LoVo (cell line): ENCODE data around the gene PSMD1.
"Not testable (repeated sequence)": the region's sequence is repeated elsewhere in the genome, so short reads cannot be mapped to it uniquely, and the experiment has no call there.

Source experiments
- DNase-seq: peaks from one replicate; pipeline ENCODE4 v3.0.0-alpha.2; 2016; ENCODE audit warnings: low spot score

PSMD1 gene

GRCh38 chr2:231187736-231188505 is 131.3 kb downstream of the PSMD1 start:
- no peak for DNase-seq

- no peak for DNase-seq
Measured at GRCh38 chr2:231188506-231189170, 132.0 kb downstream of the PSMD1 start.

DNA sequence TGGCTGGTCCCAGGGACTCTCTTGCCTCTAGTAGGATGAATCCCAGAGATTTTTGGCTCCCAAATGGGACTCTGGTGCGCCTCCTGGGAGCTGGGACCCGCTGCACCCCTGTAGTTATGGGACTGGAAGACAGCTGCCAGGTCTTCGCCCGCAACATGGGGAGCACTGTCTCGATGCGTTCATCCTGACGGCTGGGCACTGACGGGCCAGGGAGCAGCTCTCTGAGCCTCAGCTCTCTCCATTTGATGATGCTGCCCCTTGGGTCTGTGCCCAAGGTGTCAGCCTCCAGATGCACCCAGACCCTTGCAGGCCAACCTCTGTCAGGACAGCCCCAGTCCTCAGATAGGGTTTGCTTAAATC is 132.5 kb downstream of the PSMD1 start:
- DNase-seq: no peak

GRCh38 chr2:231189571-231190495 is 133.2 kb downstream of the PSMD1 start:
- no peak for DNase-seq

- DNase-seq: no peak
Measured at GRCh38 chr2:231190531-231191197, 134.0 kb downstream of the PSMD1 start.

GRCh38 chr2:231191896-231192872 is 135.5 kb downstream of the PSMD1 start:
- no peak for DNase-seq

DNA sequence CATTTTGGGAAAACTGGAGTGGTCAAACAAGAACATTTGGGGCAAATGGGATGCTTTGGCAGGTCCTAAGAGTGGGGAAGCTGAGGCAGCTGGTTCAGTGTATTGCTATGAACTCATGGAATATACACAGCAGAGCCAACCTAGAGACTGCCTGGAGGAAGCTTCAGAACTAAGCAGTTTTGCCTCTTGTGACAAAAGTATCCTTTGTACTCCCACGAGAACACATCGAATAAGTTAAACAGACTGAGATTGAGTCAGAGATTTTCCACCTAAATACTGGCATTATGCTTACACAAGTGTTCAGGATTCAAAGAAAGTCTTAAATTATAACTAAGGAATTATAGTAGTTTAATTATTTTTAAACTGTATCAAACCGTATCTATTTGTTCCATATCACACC is 136.5 kb downstream of the PSMD1 start:
- DNase-seq: no peak

DNA sequence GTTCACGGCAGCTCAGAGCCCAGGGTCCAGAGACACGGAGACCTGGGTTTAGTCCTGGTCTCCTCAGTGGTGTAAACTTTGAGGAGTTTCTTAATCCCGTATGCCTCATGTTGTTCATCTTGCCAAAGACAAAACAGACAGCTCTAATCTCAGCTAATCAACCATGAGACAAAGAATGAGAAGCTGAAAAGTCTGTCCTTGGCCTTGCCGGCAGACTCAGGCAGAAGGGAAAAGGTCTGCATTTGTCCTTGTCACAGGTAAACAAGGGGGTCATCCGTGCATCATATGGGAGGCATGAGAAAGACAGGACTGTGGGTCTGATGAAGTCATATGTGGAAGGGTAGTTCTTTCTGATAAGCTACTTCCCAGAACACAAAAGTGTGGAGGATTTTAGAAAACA is 139.9 kb downstream of the PSMD1 start:
- no peak for DNase-seq

- not testable (repeated sequence) for DNase-seq
Measured at GRCh38 chr2:231197196-231197595, 140.5 kb downstream of the PSMD1 start.

DNA sequence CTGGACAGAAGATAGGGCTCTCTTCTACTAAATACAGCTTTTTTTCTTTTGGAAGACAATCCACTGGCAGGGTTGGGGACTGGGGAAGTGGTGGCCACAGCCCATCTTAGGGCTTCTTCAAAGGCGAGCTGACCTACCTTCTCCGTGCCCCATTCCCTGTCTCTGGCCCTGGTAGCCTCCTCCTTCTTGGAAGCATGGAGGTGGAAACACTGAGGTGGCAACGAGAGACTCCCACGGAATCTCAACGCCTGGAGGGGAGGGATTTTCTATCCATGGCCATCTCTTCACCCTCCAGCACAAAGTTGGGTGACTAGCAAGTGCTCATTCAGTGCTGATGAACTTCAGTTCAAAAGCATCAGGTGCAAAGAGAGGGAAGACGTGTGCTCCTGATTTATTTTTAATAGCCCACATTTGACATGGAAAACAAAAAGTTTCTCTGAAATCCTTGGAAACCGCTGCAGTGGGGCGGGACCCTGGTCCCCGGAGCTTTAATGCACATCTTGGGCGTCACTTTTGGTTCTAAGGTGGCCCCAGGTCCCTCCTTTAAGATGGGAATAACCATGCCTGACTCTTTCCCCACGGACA is 141.1 kb downstream of the PSMD1 start:
- no peak for DNase-seq

GRCh38 chr2:231198291-231199173 is 141.9 kb downstream of the PSMD1 start, which contains the start of gene ARMC9:
Gene ARMC9 (plus strand): TSS chr2:231198631. CDS start chr2:231206239, 7,608 bp downstream.
- peak; percentile 84 for DNase-seq

GRCh38 chr2:231199219-231199618 is 142.6 kb downstream of the PSMD1 start:
- no peak for DNase-seq

DNA sequence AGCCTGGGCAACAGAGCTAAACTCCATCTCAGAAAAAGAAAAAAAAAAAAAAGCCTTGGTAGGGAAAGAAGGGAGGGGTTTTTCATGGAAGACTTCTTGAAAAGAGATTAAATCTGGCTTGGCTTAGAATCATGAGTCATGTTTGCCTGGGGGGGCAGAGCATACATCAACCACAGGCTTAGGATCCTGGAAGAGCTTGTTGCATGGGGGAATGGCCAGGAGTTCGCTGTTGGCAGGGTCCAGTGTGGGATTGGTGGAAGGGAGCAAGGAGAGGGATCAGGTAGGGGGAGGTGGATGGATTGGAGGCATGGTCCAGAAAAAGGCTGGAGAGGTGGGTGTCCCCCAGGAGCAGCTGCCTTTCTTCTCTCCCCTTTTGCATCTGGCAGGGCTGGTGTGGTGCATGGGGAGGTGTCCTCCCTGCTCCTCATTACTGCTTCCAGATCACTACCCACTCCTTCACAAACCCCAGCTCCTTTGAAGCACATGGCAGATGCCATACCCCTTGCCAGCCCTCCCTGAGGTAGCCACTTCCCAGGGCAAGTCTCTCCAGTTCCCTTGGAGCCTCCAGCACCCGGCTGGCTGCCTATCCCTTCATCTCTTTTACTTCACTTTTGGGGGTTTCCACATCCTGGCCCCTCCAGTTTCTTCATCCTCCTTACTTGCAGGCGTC is 144.3 kb downstream of the PSMD1 start:
- no peak for DNase-seq

DNA sequence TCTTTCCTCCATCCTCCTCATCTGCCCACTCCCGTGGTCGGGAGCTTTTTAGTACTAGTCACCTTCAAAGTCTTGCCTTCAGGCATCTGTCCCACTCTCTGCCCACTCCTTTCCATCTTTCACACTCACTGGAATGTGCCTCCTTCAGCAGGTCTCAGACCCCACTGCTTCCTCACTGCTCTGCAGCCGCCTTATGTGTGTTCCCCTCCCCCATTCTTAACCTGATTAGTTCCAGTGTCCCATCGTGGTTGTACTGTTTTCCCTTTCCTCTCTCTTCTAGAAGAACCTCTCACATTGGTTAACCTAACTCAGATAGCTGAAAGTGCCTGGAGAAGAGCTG is 144.8 kb downstream of the PSMD1 start:
- DNase-seq: no peak

DNA sequence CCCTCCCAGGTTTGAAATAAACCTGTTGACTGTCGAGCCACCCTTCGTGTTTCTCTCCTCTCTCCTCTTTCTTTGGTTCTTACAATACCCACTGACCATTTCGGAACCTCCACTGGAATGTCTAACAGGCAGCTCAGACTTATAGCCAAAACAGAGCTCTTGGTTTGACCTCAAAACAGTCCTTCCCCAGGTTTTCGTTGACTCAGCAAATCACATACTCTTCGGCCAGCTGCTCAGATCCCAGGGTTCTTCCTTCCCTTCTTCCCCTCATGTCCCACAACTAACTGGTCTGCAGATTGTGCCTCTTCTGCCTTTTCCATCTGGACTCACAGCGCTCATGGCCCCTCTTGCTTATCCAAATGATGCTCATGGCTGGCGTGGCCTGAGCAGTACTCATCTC is 146.4 kb downstream of the PSMD1 start:
- DNase-seq: no peak

- no peak for DNase-seq
Measured at GRCh38 chr2:231204146-231204545, 147.5 kb downstream of the PSMD1 start.

DNA sequence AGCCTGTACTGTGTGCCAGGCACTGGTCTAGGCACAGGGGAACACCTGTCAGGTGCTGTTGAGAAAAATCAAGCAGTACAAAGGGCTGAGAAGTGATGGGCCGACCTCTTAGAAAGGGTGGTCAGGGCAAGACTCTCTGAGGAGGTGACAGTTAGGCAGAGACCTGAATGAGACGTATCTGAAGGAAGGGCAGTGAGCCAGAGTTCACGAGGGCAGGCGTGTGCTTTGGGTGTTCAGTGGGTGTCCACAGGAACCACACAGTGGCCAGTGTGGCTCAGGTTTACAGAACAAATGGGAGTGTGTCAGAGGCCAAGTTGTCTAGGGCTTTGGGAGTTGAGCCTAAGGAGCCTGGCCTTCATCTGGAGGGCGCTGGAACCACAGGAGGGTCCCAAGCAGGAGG is 147.9 kb downstream of the PSMD1 start:
- DNase-seq: no peak

DNA sequence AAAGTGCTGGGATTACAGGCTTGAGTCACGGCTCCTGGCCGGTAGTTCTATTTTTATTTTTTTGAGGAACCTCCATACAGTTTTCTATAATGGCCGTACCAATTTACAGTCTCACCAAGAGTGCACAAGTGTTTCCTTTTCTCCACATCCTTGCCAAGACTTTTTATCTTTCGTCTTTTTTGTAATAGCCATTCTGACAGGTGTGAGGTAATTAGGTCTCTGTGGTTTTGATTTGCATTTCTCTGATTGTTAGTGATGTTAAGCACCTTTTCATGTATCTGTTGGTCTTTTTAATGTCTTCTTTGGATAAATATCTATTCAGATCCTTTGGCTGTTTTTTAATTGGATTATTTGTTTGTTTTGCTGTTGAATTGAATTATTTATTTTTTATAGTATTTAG is 151.1 kb downstream of the PSMD1 start:
- DNase-seq: no peak

DNA sequence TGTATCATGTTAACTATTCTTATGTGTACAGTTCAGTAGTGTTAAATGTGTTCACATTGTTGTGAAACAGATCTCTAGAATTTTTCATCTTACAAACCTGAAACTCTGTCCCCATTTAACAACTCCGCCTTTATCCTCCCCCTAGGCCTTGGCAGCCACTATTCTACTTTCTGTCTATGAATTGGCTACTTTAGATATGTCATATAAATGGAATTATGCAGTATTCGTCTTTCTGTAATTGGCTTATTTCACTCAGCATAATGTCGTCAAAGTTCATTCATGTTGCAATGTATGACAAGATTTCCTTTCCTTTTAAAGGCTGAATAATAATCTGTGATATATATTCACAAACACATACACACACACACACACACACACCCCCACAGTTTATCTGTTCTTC is 154.1 kb downstream of the PSMD1 start:
- no peak for DNase-seq
